HL-60 (cell line): ENCODE data around the gene GTF2H4.

Experiments used
- DNase-seq, 2 experiments: peaks; one replicate each; pipeline ENCODE4 v3.0.0-alpha.2; 2010 to 2020; ENCODE audit warnings: low read depth in 1 of 2, low spot score in 1 of 2
- H3K27ac ChIP-seq: fragments of 250-450 bp; sonication (Bioruptor Pico); replicated peaks from 2 replicates; pipeline ENCODE4 v1.5.1; 2020; ENCODE audit warnings: mild to moderate bottlenecking, moderate library complexity
- H3K27me3 ChIP-seq: fragments of 250-450 bp; sonication (Bioruptor Pico); 2 replicates; pipeline ENCODE4 v1.5.1; 2021; ENCODE audit warnings: mild to moderate bottlenecking, moderate library complexity; ENCODE audit not compliant: insufficient read depth, poor library complexity, severe bottlenecking
- H3K4me3 ChIP-seq: replicated peaks from 2 replicates; pipeline ENCODE4 v1.5.1; 2011; ENCODE audit warnings: mild to moderate bottlenecking, control low read depth, low read length; ENCODE audit not compliant: insufficient read depth
- CTCF ChIP-seq: IDR thresholded peaks from one replicate; pipeline ENCODE4 v1.5.1; 2011; ENCODE audit warnings: low read length, control low read depth, inconsistent platforms; ENCODE audit not compliant: insufficient read depth
- GABPA ChIP-seq: IDR thresholded peaks from 2 replicates; pipeline ENCODE4 v1.6.1; 2012; ENCODE audit warnings: low read depth
- POLR2AphosphoS5 ChIP-seq: IDR thresholded peaks from 2 replicates; pipeline ENCODE4 v1.6.1; 2012; ENCODE audit warnings: low read depth
- SPI1 ChIP-seq: IDR thresholded peaks from 2 replicates; pipeline ENCODE4 v1.6.1; 2012; ENCODE audit warnings: low read depth, mild to moderate bottlenecking, borderline replicate concordance
- TF ChIP-seq, protein P1 (sequence below): IDR thresholded peaks from 2 replicates; pipeline ENCODE4 v1.6.1; 2012; ENCODE audit warnings: low read depth; ENCODE audit not compliant: insufficient replicate concordance

Gene GTF2H4

GRCh38 chr6:30885481-30885998, 22.5 kb upstream of the GTF2H4 start:
- H3K27me3 ChIP-seq = peaks cover 43% of the 10 kb centered on the region
- H3K4me3 ChIP-seq = no peak overlapping the region
- DNase-seq = no peak
- no peak overlapping the region for H3K27ac ChIP-seq
- TF ChIP-seq CTCF (no peak), SPI1 (no peak), POLR2AphosphoS5 (no peak), GABPA (no peak)
- TF ChIP-seq, protein P1, sequence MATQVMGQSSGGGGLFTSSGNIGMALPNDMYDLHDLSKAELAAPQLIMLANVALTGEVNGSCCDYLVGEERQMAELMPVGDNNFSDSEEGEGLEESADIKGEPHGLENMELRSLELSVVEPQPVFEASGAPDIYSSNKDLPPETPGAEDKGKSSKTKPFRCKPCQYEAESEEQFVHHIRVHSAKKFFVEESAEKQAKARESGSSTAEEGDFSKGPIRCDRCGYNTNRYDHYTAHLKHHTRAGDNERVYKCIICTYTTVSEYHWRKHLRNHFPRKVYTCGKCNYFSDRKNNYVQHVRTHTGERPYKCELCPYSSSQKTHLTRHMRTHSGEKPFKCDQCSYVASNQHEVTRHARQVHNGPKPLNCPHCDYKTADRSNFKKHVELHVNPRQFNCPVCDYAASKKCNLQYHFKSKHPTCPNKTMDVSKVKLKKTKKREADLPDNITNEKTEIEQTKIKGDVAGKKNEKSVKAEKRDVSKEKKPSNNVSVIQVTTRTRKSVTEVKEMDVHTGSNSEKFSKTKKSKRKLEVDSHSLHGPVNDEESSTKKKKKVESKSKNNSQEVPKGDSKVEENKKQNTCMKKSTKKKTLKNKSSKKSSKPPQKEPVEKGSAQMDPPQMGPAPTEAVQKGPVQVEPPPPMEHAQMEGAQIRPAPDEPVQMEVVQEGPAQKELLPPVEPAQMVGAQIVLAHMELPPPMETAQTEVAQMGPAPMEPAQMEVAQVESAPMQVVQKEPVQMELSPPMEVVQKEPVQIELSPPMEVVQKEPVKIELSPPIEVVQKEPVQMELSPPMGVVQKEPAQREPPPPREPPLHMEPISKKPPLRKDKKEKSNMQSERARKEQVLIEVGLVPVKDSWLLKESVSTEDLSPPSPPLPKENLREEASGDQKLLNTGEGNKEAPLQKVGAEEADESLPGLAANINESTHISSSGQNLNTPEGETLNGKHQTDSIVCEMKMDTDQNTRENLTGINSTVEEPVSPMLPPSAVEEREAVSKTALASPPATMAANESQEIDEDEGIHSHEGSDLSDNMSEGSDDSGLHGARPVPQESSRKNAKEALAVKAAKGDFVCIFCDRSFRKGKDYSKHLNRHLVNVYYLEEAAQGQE = no peak

- no peak overlapping the region for H3K4me3 ChIP-seq
- H3K27ac ChIP-seq = no peak overlapping the region
- no peak for DNase-seq
- H3K27me3 ChIP-seq = peaks cover 43% of the 10 kb centered on the region
- TF ChIP-seq, protein P1 = no peak
- TF ChIP-seq SPI1 (no peak), CTCF (no peak), GABPA (no peak), POLR2AphosphoS5 (no peak)
Observed at GRCh38 chr6:30885999-30886896, 21.8 kb upstream of the GTF2H4 start.

- no peak for DNase-seq
- Histone ChIP-seq H3K27ac (no peak overlapping the region), H3K4me3 (no peak overlapping the region), H3K27me3 (peaks cover 38% of the 10 kb centered on the region)
- TF ChIP-seq POLR2AphosphoS5 (no peak), SPI1 (no peak), CTCF (no peak), GABPA (no peak)
- TF ChIP-seq, protein P1 = no peak
Observed at GRCh38 chr6:30886897-30887255, 21.1 kb upstream of the GTF2H4 start.
